ENCODE results near the gene COL5A3. TPM values are rescaled to one million over a fixed set of nuclear protein-coding genes. Genes with fewer than 3 reads are reported as not detected.

Gene COL5A3
- total RNA-seq, 4 donors from 2014 or later: 5.7 to 9.8 (median 6.6) TPM

- Histone ChIP-seq H3K27me3 (peaks cover 8 to 33% (median 29%) of the 10 kb centered on the region in 3 donors), H3K4me1 (no peaks in the 10 kb centered on the region), H3K27ac (peak overlapping the region; percentile 74 to 75 (median 74)), H3K9me3 (no peaks in the 10 kb centered on the region), H3K4me3 (no peak overlapping the region), H3K36me3 (no peaks in the 10 kb centered on the region)
- intact Hi-C loops (cut with DNase I; ENCODE audit: low total_unique reads): loop anchor here (5.0 kb wide), 1 partner anchor 60 kb away; no protein-coding TSS in a partner anchor
- ATAC-seq (no peak), DNase-seq (no peak)
- in situ Hi-C loops (cut with MboI; ENCODE audit: low sequenced_read_pairs in 4 of 4): loop anchor here in 1 of 4 donors (10.0 kb wide), 1 partner anchor 62 kb away; no protein-coding TSS in a partner anchor
- no peak for TF ChIP-seq POLR2A (IDR thresholded peaks at IDR 0.05)
- TF ChIP-seq CTCF (IDR thresholded peaks at IDR 0.05 in 4 of 5, conservative IDR thresholded peaks at IDR 0.05 in 1 of 5): no peak
Measured at GRCh38 chr19:10006752-10007323, 3.5 kb downstream of the COL5A3 start.

GRCh38 chr19:10006335-10006708 is 4.0 kb downstream of the COL5A3 start:
- peak; percentile 41 to 48 for ATAC-seq
- DNase-seq: peak; percentile 36 to 41
- Histone ChIP-seq H3K27me3 (peaks cover 8 to 33% (median 26%) of the 10 kb centered on the region in 3 donors), H3K4me1 (no peaks in the 10 kb centered on the region), H3K27ac (peak overlapping the region; percentile 74 to 75 (median 74)), H3K4me3 (peak overlapping the region in 3 of 4 donors; percentile 12 to 13 (median 13)), H3K9me3 (no peaks in the 10 kb centered on the region), H3K36me3 (no peaks in the 10 kb centered on the region)
- TF ChIP-seq CTCF (IDR thresholded peaks at IDR 0.05 in 4 of 5, conservative IDR thresholded peaks at IDR 0.05 in 1 of 5): no peak
- TF ChIP-seq POLR2A (IDR thresholded peaks at IDR 0.05): no peak
- in situ Hi-C loops (cut with MboI; ENCODE audit: low sequenced_read_pairs in 4 of 4) (loop anchor here in 1 of 4 donors (10.0 kb wide), 1 partner anchor 62 kb away; no protein-coding TSS in a partner anchor), intact Hi-C loops (cut with DNase I; ENCODE audit: low total_unique reads) (loop anchor here (5.0 kb wide), 1 partner anchor 59 kb away; no protein-coding TSS in a partner anchor)

DNA sequence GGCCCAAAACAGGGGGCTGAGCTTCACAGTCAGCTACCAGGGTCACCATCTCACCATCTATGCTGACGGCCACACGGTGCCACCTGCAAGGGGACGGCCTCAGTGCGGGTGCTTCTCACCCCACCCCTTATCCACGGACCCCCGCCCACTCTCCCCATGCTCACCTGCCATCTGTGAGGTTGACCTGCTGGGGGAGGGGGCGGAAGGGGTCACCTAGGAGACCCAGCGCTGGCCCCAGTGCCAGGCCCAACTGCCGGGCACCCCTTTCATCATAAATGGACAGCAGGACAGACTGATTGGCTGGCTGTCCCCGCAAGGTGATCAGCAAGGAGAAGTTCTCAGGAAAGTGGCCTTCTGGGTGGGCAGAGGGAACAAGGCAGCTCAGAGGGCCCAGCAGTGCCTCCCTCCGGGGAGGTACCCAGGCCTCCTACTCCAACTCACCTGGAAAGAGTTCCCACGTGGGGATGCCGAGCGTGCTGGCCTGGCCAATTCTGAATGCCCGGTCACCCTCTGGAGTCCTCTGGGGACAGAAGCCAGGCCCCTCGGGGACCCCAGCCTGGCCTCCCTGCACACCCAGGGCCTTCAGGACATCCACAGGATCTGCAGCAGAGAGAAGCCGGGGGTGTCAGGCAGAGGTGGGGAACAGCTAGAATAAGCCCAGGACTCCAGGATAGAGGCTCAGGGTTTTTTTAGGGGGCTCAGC is 4.5 kb downstream of the COL5A3 start:
- Histone ChIP-seq H3K27ac (peak overlapping the region; percentile 74 to 75 (median 74)), H3K36me3 (no peaks in the 10 kb centered on the region), H3K27me3 (peaks cover 8 to 28% (median 26%) of the 10 kb centered on the region in 3 donors), H3K9me3 (no peaks in the 10 kb centered on the region), H3K4me1 (no peaks in the 10 kb centered on the region), H3K4me3 (peak overlapping the region in 3 of 4 donors; percentile 12 to 13 (median 13))
- no peak for DNase-seq
- TF ChIP-seq CTCF (IDR thresholded peaks at IDR 0.05 in 4 of 5, conservative IDR thresholded peaks at IDR 0.05 in 1 of 5): no peak
- no peak for TF ChIP-seq POLR2A (IDR thresholded peaks at IDR 0.05)
- no peak for ATAC-seq
- in situ Hi-C loops (cut with MboI; ENCODE audit: low sequenced_read_pairs in 4 of 4) (loop anchor here in 1 of 4 donors (10.0 kb wide), 1 partner anchor 61 kb away; no protein-coding TSS in a partner anchor), intact Hi-C loops (cut with DNase I; ENCODE audit: low total_unique reads) (loop anchor here (5.0 kb wide), 1 partner anchor 58 kb away; no protein-coding TSS in a partner anchor)

GRCh38 chr19:10004617-10005016 is 5.7 kb downstream of the COL5A3 start:
- intact Hi-C loops (cut with DNase I; ENCODE audit: low total_unique reads): loop anchor here (5.0 kb wide), 1 partner anchor 57 kb away; no protein-coding TSS in a partner anchor
- H3K27me3 ChIP-seq: peaks cover 8 to 18% (median 17%) of the 10 kb centered on the region in 3 donors
- no peaks in the 10 kb centered on the region for H3K4me1 ChIP-seq
- TF ChIP-seq CTCF (IDR thresholded peaks at IDR 0.05 in 4 of 5, conservative IDR thresholded peaks at IDR 0.05 in 1 of 5) (no peak), POLR2A (IDR thresholded peaks at IDR 0.05) (no peak)
- ATAC-seq (no peak), DNase-seq (no peak)
- in situ Hi-C loops (cut with MboI; ENCODE audit: low sequenced_read_pairs in 4 of 4): loop anchor here in 1 of 4 donors (10.0 kb wide), 1 partner anchor 60 kb away; no protein-coding TSS in a partner anchor
- H3K4me3 ChIP-seq: no peak overlapping the region
- no peaks in the 10 kb centered on the region for H3K36me3 ChIP-seq
- H3K27ac ChIP-seq: peak overlapping the region; percentile 30 to 60 (median 44)
- H3K9me3 ChIP-seq: no peaks in the 10 kb centered on the region
